DMS 273 (cell line): ENCODE results near the gene METTL2A.
"Not testable (repeated sequence)": the region's sequence is repeated elsewhere in the genome, so short reads cannot be mapped to it uniquely, and the experiment has no call there.

Source experiments
- DNase-seq: peaks from one replicate; lab custom pipeline; 2025; ENCODE audit not compliant: unreplicated experiment; lab: John Stamatoyannopoulos, UW

METTL2A gene

GRCh38 chr17:62423647-62424461, at the start of gene METTL2A:
TSS of gene METTL2A (plus strand) at chr17:62423897. CDS start at chr17:62423903, 6 bp downstream.
- DNase-seq = peak; percentile 97

GRCh38 chr17:62380253-62380652, 43.4 kb upstream of the METTL2A start, which contains the start of gene EFCAB3:
TSS of gene EFCAB3 (plus strand) at chr17:62380553. CDS start at chr17:62382980, 2,427 bp downstream.
- DNase-seq = no peak

DNA sequence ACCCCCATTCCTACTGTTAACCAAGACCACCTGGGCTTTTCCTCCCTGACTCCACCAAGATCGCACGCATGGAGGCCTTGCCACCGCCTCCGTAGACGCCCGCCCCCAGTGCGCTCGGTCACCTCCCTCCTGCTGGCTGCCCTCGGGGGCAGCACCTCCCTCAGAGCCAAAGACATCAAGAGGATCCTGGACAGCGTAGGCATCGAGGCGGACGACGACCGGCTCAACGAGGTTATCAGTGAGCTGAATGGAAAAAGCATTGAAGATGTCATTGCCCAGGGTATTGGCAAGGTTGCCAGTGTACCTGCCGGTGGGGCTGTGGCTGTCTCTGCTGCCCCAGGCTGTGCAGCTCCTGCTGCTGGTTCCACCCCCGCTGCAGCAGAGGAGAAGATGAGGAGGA, 42.1 kb upstream of the METTL2A start:
- no peak for DNase-seq

DNA sequence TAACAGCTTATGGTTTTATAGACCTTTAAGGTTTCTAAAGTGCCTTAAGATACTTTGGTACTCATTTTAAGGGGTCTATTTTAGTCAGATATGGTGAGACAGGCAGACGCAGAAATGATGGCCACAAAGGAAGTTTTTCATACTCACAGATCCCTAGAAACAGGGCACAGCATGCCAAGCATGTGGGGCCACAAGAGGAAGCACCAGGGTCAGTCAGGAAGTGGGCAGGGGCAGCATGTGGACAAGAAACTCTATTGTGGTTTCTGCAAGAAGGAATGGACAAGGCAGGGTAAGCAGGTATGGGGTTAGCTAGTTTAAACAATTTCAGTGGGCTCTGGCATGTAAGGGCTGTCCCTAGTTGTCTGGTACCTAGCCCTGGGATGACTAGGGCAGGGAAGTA, 34.8 kb upstream of the METTL2A start:
- DNase-seq = no peak

DNA sequence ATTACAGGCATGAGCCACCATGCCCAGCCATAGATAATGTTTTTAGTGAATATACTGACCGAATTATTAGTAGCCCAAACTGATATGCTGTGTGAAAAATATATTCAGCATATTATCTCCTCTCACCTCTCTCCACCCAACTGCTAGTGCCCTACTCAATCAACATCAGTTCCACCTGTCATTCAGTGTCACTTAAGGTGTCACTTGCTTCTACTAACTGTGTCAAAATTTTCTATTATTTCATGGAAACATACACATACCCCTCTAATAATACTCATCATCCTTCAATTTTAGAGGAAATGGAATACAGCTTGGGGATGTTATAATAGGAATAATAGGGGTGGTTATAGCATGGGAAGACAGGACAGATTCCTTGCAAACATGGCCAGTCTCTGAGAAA, 30.8 kb upstream of the METTL2A start:
- no peak for DNase-seq

DNA sequence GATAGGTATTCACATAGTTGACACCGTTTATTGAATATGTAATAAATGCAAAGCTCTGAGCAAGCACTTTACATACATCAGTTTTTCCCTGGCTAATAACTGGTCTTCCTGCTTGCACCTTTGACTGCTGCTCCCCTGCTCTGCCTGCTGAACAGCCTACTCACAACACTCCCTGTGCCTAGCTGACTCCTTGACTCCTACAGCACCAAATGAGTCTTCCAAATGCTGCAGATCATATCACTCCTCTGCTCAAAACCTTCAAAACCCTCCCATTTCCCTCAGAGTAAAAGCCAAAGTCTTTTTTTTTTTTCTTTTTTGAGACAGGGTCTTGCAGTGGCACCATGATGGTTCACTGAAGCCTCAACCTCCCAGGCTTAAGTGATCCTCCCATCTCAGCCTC, 24.8 kb upstream of the METTL2A start:
- no peak for DNase-seq

DNA sequence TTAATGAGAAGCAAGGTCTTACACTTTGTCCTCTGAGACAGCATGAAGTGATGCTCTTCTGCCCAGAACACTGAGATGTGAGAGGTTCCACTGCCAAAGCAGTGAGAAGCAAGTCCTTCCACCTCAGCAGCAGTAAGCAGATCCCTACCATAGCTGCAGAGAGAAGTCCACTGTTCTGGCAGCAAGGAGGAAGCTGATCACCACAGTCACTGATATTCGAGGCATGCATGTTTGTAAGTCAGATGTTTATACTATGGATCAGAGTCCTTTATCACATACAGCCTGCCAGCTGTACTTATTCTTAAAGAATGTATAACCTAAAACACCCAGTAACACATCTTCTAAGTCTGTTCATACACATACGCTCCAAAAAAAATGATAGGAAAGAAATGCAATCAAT, 18.2 kb upstream of the METTL2A start:
- no peak for DNase-seq

DNA sequence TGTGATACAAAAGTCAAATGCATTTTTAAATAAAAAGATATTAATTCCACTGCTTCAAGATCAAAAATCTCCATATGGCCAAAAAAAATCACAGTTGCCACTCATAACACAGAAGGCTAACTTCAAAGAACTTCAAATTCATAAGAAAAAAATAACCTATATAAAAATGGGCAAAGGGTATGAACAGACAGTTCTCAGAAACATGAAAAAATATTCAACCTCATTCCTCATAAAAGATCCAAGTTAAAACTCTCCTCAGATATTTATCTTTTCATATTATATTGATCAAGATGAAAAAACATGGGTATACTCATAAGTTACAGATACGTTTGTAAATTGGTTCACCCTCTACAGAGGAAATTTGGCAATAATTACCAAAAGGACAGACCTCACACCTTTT, 10.6 kb upstream of the METTL2A start:
- DNase-seq = not testable (repeated sequence)

GRCh38 chr17:62426214-62426613, 2.5 kb downstream of the METTL2A start:
- not testable (repeated sequence) for DNase-seq

- not testable (repeated sequence) for DNase-seq
These were observed 11.6 kb downstream of the METTL2A start for GRCh38 chr17:62435251-62435650.

DNA sequence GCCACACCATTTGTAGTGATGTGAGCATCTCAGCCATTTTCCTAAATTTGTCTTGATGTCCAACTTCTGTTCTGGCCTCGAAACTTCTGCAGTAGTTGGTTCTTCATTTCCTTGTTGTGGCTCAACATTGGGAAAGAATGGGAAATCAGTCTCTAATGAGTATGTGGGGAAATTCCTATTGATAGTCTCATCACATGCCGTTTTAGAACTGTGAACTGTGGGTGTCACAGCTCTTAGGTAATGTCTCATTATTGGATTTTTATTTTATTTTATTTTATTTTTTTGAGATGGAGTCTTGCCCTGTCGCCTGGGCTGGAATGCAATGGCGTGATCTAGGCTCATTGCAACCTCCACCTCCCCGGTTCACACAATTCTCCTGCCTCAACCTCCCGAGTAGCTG, 17.5 kb downstream of the METTL2A start:
- DNase-seq = not testable (repeated sequence)

- DNase-seq = no peak
These were observed 20.4 kb downstream of the METTL2A start for GRCh38 chr17:62444063-62444462.

DNA sequence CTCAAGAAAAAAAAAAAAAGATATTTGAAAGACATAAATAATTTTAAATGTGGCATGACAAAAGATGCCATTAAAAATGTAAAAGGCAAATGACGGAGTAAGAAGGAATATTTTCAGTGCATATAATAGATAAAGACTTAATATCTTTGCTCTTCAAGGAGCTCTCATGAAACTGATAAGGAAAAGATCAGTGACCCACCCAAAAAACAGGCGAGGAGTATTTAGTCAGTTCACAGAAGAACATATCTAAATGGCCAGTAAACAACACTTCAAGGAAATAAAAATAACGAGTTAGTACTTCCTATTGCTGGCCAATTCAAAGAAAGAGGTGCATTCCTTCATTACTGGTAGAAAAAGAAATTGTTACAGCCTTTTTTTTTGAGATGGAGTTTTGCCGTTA, 22.1 kb downstream of the METTL2A start:
- not testable (repeated sequence) for DNase-seq

GRCh38 chr17:62452195-62452594, 28.5 kb downstream of the METTL2A start:
- not testable (repeated sequence) for DNase-seq

- peak; percentile 20 for DNase-seq
These were observed 29.3 kb downstream of the METTL2A start for GRCh38 chr17:62453041-62453440.

GRCh38 chr17:62453656-62454055, 30.0 kb downstream of the METTL2A start:
- DNase-seq = not testable (repeated sequence)

DNA sequence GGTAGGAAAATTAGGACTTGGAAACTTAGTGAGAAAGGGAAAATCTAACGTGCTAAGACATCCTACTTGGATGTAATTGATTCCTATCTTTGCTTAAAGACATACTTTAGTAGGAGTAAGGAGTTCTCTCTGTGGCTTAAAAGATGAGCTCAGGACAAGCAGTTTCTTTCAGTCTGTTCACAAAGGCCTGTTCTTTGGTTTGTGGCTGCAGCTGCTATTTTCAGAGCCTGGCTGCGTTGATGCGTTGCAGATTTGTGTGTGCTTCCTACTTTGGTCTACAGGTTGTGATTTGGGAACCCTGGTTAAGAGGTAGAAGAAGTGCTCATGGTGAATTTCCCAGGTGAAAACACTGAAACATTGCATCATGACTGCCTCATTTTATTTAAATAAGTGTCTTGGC, 30.4 kb downstream of the METTL2A start:
- DNase-seq = not testable (repeated sequence)

GRCh38 chr17:62456016-62456415, 32.3 kb downstream of the METTL2A start:
- no peak for DNase-seq

DNA sequence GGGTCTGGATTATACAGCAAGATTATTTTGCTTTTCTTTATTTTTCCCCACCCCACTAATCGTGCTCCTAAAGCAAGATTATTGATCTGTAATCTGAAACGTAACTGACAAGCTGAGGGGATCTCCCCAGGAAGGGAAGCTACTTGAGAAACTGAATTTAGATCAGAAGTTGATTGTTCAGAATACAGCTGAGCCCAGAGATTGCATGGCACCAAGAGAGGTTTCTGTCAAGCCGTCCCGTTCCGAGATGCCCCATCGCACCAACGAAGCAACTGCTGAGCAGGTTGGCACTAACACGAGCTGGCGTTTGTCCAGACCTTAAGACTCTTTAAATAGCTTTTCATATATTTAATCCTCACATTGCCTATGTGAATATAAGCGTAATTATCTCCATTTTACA, 34.8 kb downstream of the METTL2A start:
- not testable (repeated sequence) for DNase-seq

- DNase-seq = not testable (repeated sequence)
These were observed 40.7 kb downstream of the METTL2A start for GRCh38 chr17:62464422-62464821.

GRCh38 chr17:62465271-62465670, 41.6 kb downstream of the METTL2A start:
- not testable (repeated sequence) for DNase-seq

DNA sequence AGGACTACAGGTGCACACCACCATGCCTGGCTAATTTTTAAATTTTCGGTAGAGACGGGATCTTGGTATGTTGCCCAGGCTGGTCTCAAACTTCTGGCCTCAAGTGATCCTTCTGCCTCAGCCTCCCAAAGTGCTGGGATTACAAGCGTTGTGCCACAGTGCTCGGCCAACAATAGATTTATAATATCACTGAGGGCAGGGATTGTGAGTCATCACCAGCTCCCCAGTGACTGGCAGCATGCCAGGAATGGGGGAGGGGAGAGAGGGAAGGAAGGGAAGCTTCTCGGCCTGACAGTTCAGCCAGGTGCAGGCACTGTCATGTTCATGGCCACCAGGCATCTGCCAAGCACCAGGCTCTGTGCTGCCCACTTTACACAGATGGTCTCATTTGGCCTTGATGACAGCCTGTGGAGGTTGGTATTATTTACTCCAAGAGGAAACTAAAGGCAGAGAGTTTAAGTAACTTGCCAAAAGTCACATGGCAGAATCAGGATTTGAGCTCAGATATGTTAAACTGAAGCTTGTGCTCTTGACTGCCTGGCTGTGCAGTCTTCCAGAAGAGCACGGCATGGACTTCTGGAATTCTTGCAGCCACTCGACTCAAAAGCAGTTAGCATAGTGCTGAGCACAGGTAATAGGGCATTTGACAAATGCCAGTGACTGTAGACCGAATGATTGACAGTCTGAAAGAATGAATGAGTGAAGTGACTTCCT, 47.1 kb downstream of the METTL2A start:
- DNase-seq = peak; percentile 92
